H9 (cell line): ENCODE results near the gene TMEM147. TPM values are rescaled to one million over a fixed set of nuclear protein-coding genes. Genes with fewer than 3 reads are reported as not detected.

Experiments
- DNase-seq: peaks from one replicate; pipeline ENCODE4 v3.0.0-alpha.2; 2017
- H2AFZ ChIP-seq: one replicate; pipeline ENCODE4 v1.6.1; 2013; ENCODE audit warnings: mild to moderate bottlenecking, low read length, control low read depth, moderate library complexity
- H2AK5ac ChIP-seq: 2 replicates; pipeline ENCODE4 v1.6.1; 2013; ENCODE audit warnings: low read length, control low read depth, mixed read lengths; ENCODE audit not compliant: insufficient read length
- H2BK120ac ChIP-seq: one replicate; pipeline ENCODE4 v1.6.1; 2013; ENCODE audit warnings: low read depth, mild to moderate bottlenecking, low read length, control low read depth, inconsistent platforms; ENCODE audit not compliant: poor library complexity, severe bottlenecking
- H2BK12ac ChIP-seq: 2 replicates; pipeline ENCODE4 v1.6.1; 2013; ENCODE audit warnings: low read length, control low read depth, mixed read lengths, low read depth; ENCODE audit not compliant: insufficient read length
- H2BK15ac ChIP-seq: 2 replicates; pipeline ENCODE4 v1.6.1; 2013; ENCODE audit warnings: low read depth, low read length, control low read depth
- H2BK20ac ChIP-seq: one replicate; pipeline ENCODE4 v1.6.1; 2013; ENCODE audit warnings: low read depth, mild to moderate bottlenecking, low read length, control low read depth, inconsistent platforms; ENCODE audit not compliant: poor library complexity, severe bottlenecking
- H2BK5ac ChIP-seq: 2 replicates; pipeline ENCODE4 v1.6.1; 2013; ENCODE audit warnings: low read length, control low read depth, mixed read lengths; ENCODE audit not compliant: insufficient read length
- H3K14ac ChIP-seq: 2 replicates; pipeline ENCODE4 v1.6.1; 2013; ENCODE audit warnings: low read length, control low read depth; ENCODE audit not compliant: insufficient read depth
- H3K18ac ChIP-seq: 2 replicates; pipeline ENCODE4 v1.6.1; 2013; ENCODE audit warnings: low read depth, mild to moderate bottlenecking, mixed read lengths, low read length, control low read depth; ENCODE audit not compliant: insufficient read length
- H3K23ac ChIP-seq: 2 replicates; pipeline ENCODE4 v1.6.1; 2013; ENCODE audit warnings: low read length, control low read depth, mixed read lengths, low read depth; ENCODE audit not compliant: insufficient read length
- H3K23me2 ChIP-seq: 2 replicates; pipeline ENCODE4 v1.6.1; 2013; ENCODE audit warnings: low read depth, mild to moderate bottlenecking, mixed read lengths, low read length, control low read depth; ENCODE audit not compliant: insufficient read length, poor library complexity, severe bottlenecking
- H3K27ac ChIP-seq: 2 replicates; pipeline ENCODE4 v1.5.1; 2013; ENCODE audit warnings: low read length, control low read depth, mixed read lengths, low read depth; ENCODE audit not compliant: insufficient read length
- H3K27me3 ChIP-seq: 2 replicates; pipeline ENCODE4 v1.6.1; 2013; ENCODE audit warnings: low read length, control low read depth, inconsistent platforms; ENCODE audit not compliant: insufficient read depth
- H3K4ac ChIP-seq: 2 replicates; pipeline ENCODE4 v1.6.1; 2013; ENCODE audit warnings: low read depth, mild to moderate bottlenecking, control low read depth, inconsistent platforms, low read length, moderate library complexity
- H3K4me1 ChIP-seq: 2 replicates; pipeline ENCODE4 v1.6.1; 2013; ENCODE audit warnings: low read length, control low read depth, inconsistent platforms; ENCODE audit not compliant: insufficient read depth
- H3K4me2 ChIP-seq: 2 replicates; pipeline ENCODE4 v1.6.1; 2013; ENCODE audit warnings: low read length, control low read depth, mixed read lengths; ENCODE audit not compliant: insufficient read length, insufficient read depth
- H3K56ac ChIP-seq: 2 replicates; pipeline ENCODE4 v1.6.1; 2013; ENCODE audit warnings: low read depth, mild to moderate bottlenecking, mixed read lengths, low read length, control low read depth; ENCODE audit not compliant: insufficient read length
- H3K79me1 ChIP-seq: 2 replicates; pipeline ENCODE4 v1.6.1; 2013; ENCODE audit warnings: low read depth, mild to moderate bottlenecking, moderate library complexity, low read length, control low read depth, inconsistent platforms; ENCODE audit not compliant: insufficient read depth, poor library complexity, severe bottlenecking
- H3K79me2 ChIP-seq: 2 replicates; pipeline ENCODE4 v1.6.1; 2013; ENCODE audit warnings: low read length, control low read depth, inconsistent platforms; ENCODE audit not compliant: insufficient read depth
- H3K9ac ChIP-seq: 2 replicates; pipeline ENCODE4 v1.6.1; 2013; ENCODE audit warnings: low read length, control low read depth, mixed read lengths; ENCODE audit not compliant: insufficient read length; ENCODE audit errors: extremely low read depth
- H3K9me3 ChIP-seq: one replicate; pipeline ENCODE4 v1.6.1; 2013; ENCODE audit warnings: low read depth, low read length, inconsistent platforms; ENCODE audit not compliant: control insufficient read depth
- H3T11ph ChIP-seq: one replicate; pipeline ENCODE4 v1.6.1; 2013; ENCODE audit warnings: mild to moderate bottlenecking, low read length, control low read depth, inconsistent platforms
- H4K20me1 ChIP-seq: one replicate; pipeline ENCODE4 v1.6.1; 2013; ENCODE audit not compliant: control insufficient read depth, insufficient read length, insufficient read depth
- H4K5ac ChIP-seq: 2 replicates; pipeline ENCODE4 v1.6.1; 2013; ENCODE audit warnings: low read depth, mild to moderate bottlenecking, mixed read lengths, low read length, control low read depth; ENCODE audit not compliant: insufficient read length
- H4K8ac ChIP-seq: replicated peaks from 2 replicates; pipeline ENCODE4 v1.6.1; 2013; ENCODE audit warnings: low read length, control low read depth, mixed read lengths, low read depth; ENCODE audit not compliant: insufficient read length
- H4K91ac ChIP-seq: 2 replicates; pipeline ENCODE4 v1.6.1; 2013; ENCODE audit warnings: low read depth, mild to moderate bottlenecking, moderate library complexity, mixed read lengths, low read length, control low read depth; ENCODE audit not compliant: insufficient read length
- H3K27ac Mint-ChIP-seq, 3 experiments: 2 replicates in 2 of 3; 3 replicates in 1 of 3; pipeline ENCODE4 v1.8.0; 2020 to 2021; ENCODE audit warnings: mixed read lengths in 3 of 3, mild to moderate bottlenecking in 1 of 3, moderate library complexity in 1 of 3
- H3K27me3 Mint-ChIP-seq: 2 replicates; pipeline ENCODE4 v1.8.0; 2021; ENCODE audit warnings: low read depth, mild to moderate bottlenecking, moderate library complexity, mixed read lengths
- H3K36me3 Mint-ChIP-seq, 3 experiments: 2 replicates in 2 of 3; 3 replicates in 1 of 3; pipeline ENCODE4 v1.8.0; 2020 to 2021; ENCODE audit warnings: low read depth in 3 of 3, mixed read lengths in 3 of 3; ENCODE audit not compliant: insufficient read depth in 1 of 3
- H3K4me1 Mint-ChIP-seq, 2 experiments: 2 replicates each; pipeline ENCODE4 v1.8.0; 2020; ENCODE audit warnings: mixed read lengths in 2 of 2
- H3K4me3 Mint-ChIP-seq, 2 experiments: 2 replicates in 1 of 2; 3 replicates in 1 of 2; pipeline ENCODE4 v1.8.0; 2020 to 2021; ENCODE audit warnings: mild to moderate bottlenecking in 2 of 2, mixed read lengths in 2 of 2, moderate library complexity in 1 of 2
- H3K9me3 Mint-ChIP-seq, 2 experiments: 2 replicates in 1 of 2; 3 replicates in 1 of 2; pipeline ENCODE4 v1.8.0; 2020; ENCODE audit warnings: mild to moderate bottlenecking in 2 of 2, mixed read lengths in 2 of 2, moderate library complexity in 1 of 2
- CTCF ChIP-seq: fragments of 200-600 bp; sonication (generic); conservative IDR thresholded peaks from 3 replicates; pipeline ENCODE4 v1.8.0; 2021; ENCODE audit warnings: antibody characterized with exemption, mild to moderate bottlenecking
- WGBS: extraction: QIAGEN DNeasy Blood & Tissue Kit; methylation state at CpG from one replicate; pipeline ENCODE4 v1.1.7; 2013; ENCODE audit warnings: missing lambda C conversion rate, low lambda C conversion rate, mixed read lengths; ENCODE audit not compliant: insufficient read length; ENCODE audit errors: extremely low coverage; 5-methylcytosine and 5-hydroxymethylcytosine counted together
- total RNA-seq: library from RNA; stranded (reverse); gene quantifications from 2 replicates; pipeline ENCODE4 v1.2.1, GENCODE V29; 2021

TMEM147 gene
- total RNA-seq, 1 experiment from 2014 or later = 125 TPM

- Mint-ChIP-seq H3K27me3 (peaks cover 57% of the 10 kb centered on the region), H3K27ac (no peak within 1 kb of the TSS), H3K9me3 (peaks cover 0 to 1% of the 10 kb centered on the region in 2 experiments; a peak in 2 of 5 replicates), H3K36me3 (no peaks in the 10 kb centered on the region), H3K4me3 (no peak within 1 kb of the TSS), H3K4me1 (peaks cover 0 to 2% of the 10 kb centered on the region in 2 experiments; a peak in 1 of 4 replicates)
- no peak within 1 kb of the TSS for H2BK5ac ChIP-seq
- no peak within 1 kb of the TSS for H2BK120ac ChIP-seq
- no CpG with 5 or more reads among the region's 16 CpGs for WGBS
- H3K14ac ChIP-seq = no peak within 1 kb of the TSS
- no peak within 1 kb of the TSS for H4K8ac ChIP-seq
- H3K27me3 ChIP-seq = no peaks in the 10 kb centered on the region; the same call in 1 of the 2 replicates
- no peak within 1 kb of the TSS for H3K27ac ChIP-seq
- H3K23me2 ChIP-seq = no peaks in the 10 kb centered on the region
- no peaks in the 10 kb centered on the region for H4K20me1 ChIP-seq
- no peaks in the 10 kb centered on the region for H3K79me2 ChIP-seq
- H4K5ac ChIP-seq = no peak within 1 kb of the TSS
- H3K4me1 ChIP-seq = no peaks in the 10 kb centered on the region
- peak; percentile 65 for DNase-seq
- H2BK12ac ChIP-seq = no peak within 1 kb of the TSS
- no peak within 1 kb of the TSS for H4K91ac ChIP-seq
- H3T11ph ChIP-seq = no peak within 1 kb of the TSS
- no peaks in the 10 kb centered on the region for H3K9me3 ChIP-seq
- no peak within 1 kb of the TSS for H2AK5ac ChIP-seq
- no peak for TF ChIP-seq CTCF
- no peak within 1 kb of the TSS for H3K4me2 ChIP-seq
- no peak within 1 kb of the TSS for H2AFZ ChIP-seq
- H2BK15ac ChIP-seq = no peak within 1 kb of the TSS
- H2BK20ac ChIP-seq = no peak within 1 kb of the TSS
- no peak within 1 kb of the TSS for H3K18ac ChIP-seq
- no peak within 1 kb of the TSS for H3K56ac ChIP-seq
- no peak within 1 kb of the TSS for H3K9ac ChIP-seq
- H3K4ac ChIP-seq = no peak within 1 kb of the TSS
- H3K23ac ChIP-seq = no peak within 1 kb of the TSS
- H3K79me1 ChIP-seq = no peaks in the 10 kb centered on the region
Measured at GRCh38 chr19:35585848-35586247, 40.4 kb downstream of the TMEM147 start, which contains the start of gene PMIS2. PMIS2 (plus strand) TSS chr19:35586173; CDS start chr19:35586260, 87 bp downstream.
